Prostate gland (tissue), 2 donors: Measurements from ENCODE around the gene RCL1. TPM values are rescaled to one million over a fixed set of nuclear protein-coding genes. Genes with fewer than 3 reads are reported as not detected.

Experiments used
- DNase-seq: peaks from one replicate; pipeline ENCODE4 v3.0.0-alpha.2; 2019; ENCODE audit warnings: low spot score
- H3K27ac ChIP-seq, 2 donors: fragments of 200-600 bp; sonication (generic); 2 replicates each; pipeline ENCODE4 v1.5.1; 2017 to 2019
- H3K27me3 ChIP-seq: fragments of 200-600 bp; sonication (generic); replicated peaks from 2 replicates; pipeline ENCODE4 v1.5.1; 2019; ENCODE audit not compliant: insufficient read depth
- H3K36me3 ChIP-seq, 2 donors: fragments of 200-600 bp; sonication (generic); 1 replicate in 1 of 2; 2 replicates in 1 of 2; pipeline versions ENCODE4 v1.5.1 to v1.8.1; 2017 to 2019
- H3K4me1 ChIP-seq: fragments of 200-600 bp; sonication (generic); replicated peaks from 2 replicates; pipeline ENCODE4 v1.5.1; 2019
- H3K4me3 ChIP-seq, 2 donors: fragments of 200-600 bp; sonication (generic); 2 replicates each; pipeline ENCODE4 v1.5.1; 2017 to 2019
- H3K9me3 ChIP-seq: fragments of 200-600 bp; sonication (generic); 2 replicates; pipeline ENCODE4 v1.5.1; 2017
- POLR2A ChIP-seq: fragments of 450-650 bp; IDR thresholded peaks from one replicate; pipeline ENCODE4 v1.6.1; 2016; ENCODE audit warnings: antibody characterized with exemption, mild to moderate bottlenecking
- POLR2AphosphoS5 ChIP-seq: sonication (generic); formaldehyde crosslinking; IDR thresholded peaks from one replicate; pipeline ENCODE4 v1.6.1; 2017; ENCODE audit warnings: antibody characterized with exemption
- WGBS: methylation state at CpG from one replicate; pipeline ENCODE4 v1.1.5; 2018; 5-methylcytosine and 5-hydroxymethylcytosine counted together
- intact Hi-C: fragments of 100-400 bp; cut with DNase I; formaldehyde crosslinking; loops from one replicate; pipeline ENCODE4 v1.14.2; 2022
- total RNA-seq, 2 donors: library from RNA; depleted of rRNA; stranded (reverse); fragments of >200 nt; gene quantifications; one replicate each; pipeline ENCODE4 v1.1.0, GENCODE V29; 2016
- TF ChIP-seq, protein P1 (sequence below), 4 experiments: fragments of 200-600 bp in 2 of 4; fragments of 450-650 bp in 2 of 4; sonication (generic) in 2 of 4; IDR thresholded peaks; 1 replicate in 3 of 4; 2 replicates in 1 of 4; pipeline ENCODE4 v1.5.1; 2016 to 2019; ENCODE audit warnings: antibody characterized with exemption in 4 of 4, mild to moderate bottlenecking in 2 of 4, moderate library complexity in 2 of 4

The RCL1 gene
- total RNA-seq, 2 donors from 2014 or later: 18.9 to 29.3 TPM

DNA sequence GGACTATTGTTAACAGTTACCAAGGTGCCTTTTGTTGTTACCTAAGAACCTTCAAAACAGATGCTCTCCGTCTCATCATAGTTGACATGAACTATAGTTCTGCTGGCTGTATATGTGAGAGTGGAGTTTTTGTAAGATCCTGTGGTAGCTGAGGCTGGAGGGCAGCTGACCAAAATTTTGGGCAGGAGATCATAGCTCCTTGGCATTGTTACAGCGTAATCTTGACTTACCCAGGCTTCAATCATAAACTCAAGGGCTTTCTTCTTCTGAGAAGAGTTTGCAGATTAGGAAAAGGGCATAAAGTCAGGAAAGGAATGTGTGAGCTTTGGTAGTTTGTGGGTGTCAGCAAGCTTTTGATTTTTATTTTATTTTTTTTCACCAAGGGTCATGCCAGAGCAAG, 34.5 kb downstream of the RCL1 start:
- no peak for DNase-seq
- WGBS: 98% methylated on average over 2 of the region's 2 CpGs
- H3K9me3 ChIP-seq: no peaks in the 10 kb centered on the region
- intact Hi-C loops: no loop called here
- H3K27ac ChIP-seq: no peak overlapping the region
- H3K36me3 ChIP-seq: no peaks in the 10 kb centered on the region
- no peaks in the 10 kb centered on the region for H3K4me1 ChIP-seq
- no peaks in the 10 kb centered on the region for H3K27me3 ChIP-seq
- no peak overlapping the region for H3K4me3 ChIP-seq
- TF ChIP-seq POLR2A (no peak), POLR2AphosphoS5 (no peak)
- TF ChIP-seq, protein P1, sequence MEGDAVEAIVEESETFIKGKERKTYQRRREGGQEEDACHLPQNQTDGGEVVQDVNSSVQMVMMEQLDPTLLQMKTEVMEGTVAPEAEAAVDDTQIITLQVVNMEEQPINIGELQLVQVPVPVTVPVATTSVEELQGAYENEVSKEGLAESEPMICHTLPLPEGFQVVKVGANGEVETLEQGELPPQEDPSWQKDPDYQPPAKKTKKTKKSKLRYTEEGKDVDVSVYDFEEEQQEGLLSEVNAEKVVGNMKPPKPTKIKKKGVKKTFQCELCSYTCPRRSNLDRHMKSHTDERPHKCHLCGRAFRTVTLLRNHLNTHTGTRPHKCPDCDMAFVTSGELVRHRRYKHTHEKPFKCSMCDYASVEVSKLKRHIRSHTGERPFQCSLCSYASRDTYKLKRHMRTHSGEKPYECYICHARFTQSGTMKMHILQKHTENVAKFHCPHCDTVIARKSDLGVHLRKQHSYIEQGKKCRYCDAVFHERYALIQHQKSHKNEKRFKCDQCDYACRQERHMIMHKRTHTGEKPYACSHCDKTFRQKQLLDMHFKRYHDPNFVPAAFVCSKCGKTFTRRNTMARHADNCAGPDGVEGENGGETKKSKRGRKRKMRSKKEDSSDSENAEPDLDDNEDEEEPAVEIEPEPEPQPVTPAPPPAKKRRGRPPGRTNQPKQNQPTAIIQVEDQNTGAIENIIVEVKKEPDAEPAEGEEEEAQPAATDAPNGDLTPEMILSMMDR (IDR thresholded peaks at IDR 0.05): no peak

DNA sequence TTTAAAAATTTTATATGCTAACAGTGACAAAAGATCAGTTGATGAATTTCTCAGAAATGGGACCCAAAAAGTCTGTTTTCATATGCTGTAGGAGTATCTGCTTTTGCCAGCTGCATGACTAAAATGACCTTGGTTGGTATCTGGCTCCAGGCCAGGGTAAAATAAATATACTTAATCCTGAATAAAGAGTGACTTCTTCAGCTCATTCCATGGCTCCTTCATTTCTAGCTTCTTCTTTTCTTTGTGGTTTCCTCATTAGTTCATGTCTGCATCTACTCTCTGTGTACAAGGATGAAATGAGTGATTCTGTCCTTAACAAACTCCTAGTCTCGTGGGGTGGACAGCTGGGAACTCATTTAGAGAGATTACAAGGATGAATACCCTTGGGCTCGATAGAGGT, 36.0 kb downstream of the RCL1 start:
- Histone ChIP-seq H3K27me3 (no peaks in the 10 kb centered on the region), H3K4me3 (no peak overlapping the region), H3K27ac (no peak overlapping the region), H3K4me1 (no peaks in the 10 kb centered on the region), H3K9me3 (no peaks in the 10 kb centered on the region), H3K36me3 (no peaks in the 10 kb centered on the region)
- 87% methylated on average over 2 of the region's 2 CpGs for WGBS
- intact Hi-C loops: no loop called here
- TF ChIP-seq POLR2AphosphoS5 (no peak), POLR2A (no peak)
- TF ChIP-seq, protein P1 (IDR thresholded peaks at IDR 0.05): no peak
- no peak for DNase-seq

DNA sequence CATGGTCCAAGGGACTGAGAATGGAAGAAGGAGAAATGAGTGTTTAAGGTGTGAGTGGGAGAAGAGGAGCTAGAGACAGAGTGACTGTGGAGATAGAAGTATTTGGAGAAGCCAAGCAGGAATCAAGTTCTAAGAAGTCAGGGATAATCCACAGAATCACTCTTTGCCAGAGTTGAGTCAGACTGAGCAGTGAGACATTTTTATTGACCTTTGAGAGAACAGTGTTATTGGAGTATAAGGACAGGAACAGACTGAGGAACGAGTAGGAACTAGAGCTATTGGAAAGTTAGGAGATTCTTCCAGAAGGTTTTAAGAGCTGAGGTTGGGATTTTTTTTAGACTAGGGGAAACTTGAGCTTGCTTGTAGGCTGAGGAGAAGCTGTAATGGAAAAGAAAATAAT, 37.2 kb downstream of the RCL1 start:
- TF ChIP-seq POLR2A (no peak), POLR2AphosphoS5 (no peak)
- TF ChIP-seq, protein P1 (IDR thresholded peaks at IDR 0.05): no peak
- no peak overlapping the region for H3K4me3 ChIP-seq
- H3K36me3 ChIP-seq: no peaks in the 10 kb centered on the region
- WGBS: 39% methylated on average over 1 of the region's 1 CpG
- no peaks in the 10 kb centered on the region for H3K9me3 ChIP-seq
- H3K27me3 ChIP-seq: no peaks in the 10 kb centered on the region
- H3K27ac ChIP-seq: no peak overlapping the region
- DNase-seq: no peak
- intact Hi-C loops: no loop called here
- H3K4me1 ChIP-seq: no peaks in the 10 kb centered on the region

GRCh38 chr9:4830699-4831098, 38.0 kb downstream of the RCL1 start:
- H3K36me3 ChIP-seq: no peaks in the 10 kb centered on the region
- no peak overlapping the region for H3K27ac ChIP-seq
- H3K27me3 ChIP-seq: no peaks in the 10 kb centered on the region
- 86% methylated on average over 5 of the region's 5 CpGs for WGBS
- H3K4me3 ChIP-seq: no peak overlapping the region
- no peak for DNase-seq
- TF ChIP-seq POLR2A (no peak), POLR2AphosphoS5 (no peak)
- TF ChIP-seq, protein P1 (IDR thresholded peaks at IDR 0.05): no peak
- intact Hi-C loops: no loop called here
- H3K4me1 ChIP-seq: no peaks in the 10 kb centered on the region
- H3K9me3 ChIP-seq: no peaks in the 10 kb centered on the region

GRCh38 chr9:4831119-4831518, 38.4 kb downstream of the RCL1 start:
- no peak overlapping the region for H3K27ac ChIP-seq
- no peaks in the 10 kb centered on the region for H3K4me1 ChIP-seq
- 88% methylated on average over 5 of the region's 5 CpGs for WGBS
- H3K9me3 ChIP-seq: no peaks in the 10 kb centered on the region
- no peaks in the 10 kb centered on the region for H3K36me3 ChIP-seq
- DNase-seq: no peak
- H3K27me3 ChIP-seq: no peaks in the 10 kb centered on the region
- intact Hi-C loops: no loop called here
- no peak overlapping the region for H3K4me3 ChIP-seq
- TF ChIP-seq POLR2AphosphoS5 (no peak), POLR2A (no peak)
- TF ChIP-seq, protein P1 (IDR thresholded peaks at IDR 0.05): no peak
